Measurements from ENCODE around the gene SLC37A2. TPM values are rescaled to one million over a fixed set of nuclear protein-coding genes. Genes with fewer than 3 reads are reported as not detected.
"Not testable (repeated sequence)": the region's sequence is repeated elsewhere in the genome, so short reads cannot be mapped to it uniquely, and the experiment has no call there.

SLC37A2 gene
- total RNA-seq, result 1 to 10 TPM; 1.6 to 2.6 TPM

DNA sequence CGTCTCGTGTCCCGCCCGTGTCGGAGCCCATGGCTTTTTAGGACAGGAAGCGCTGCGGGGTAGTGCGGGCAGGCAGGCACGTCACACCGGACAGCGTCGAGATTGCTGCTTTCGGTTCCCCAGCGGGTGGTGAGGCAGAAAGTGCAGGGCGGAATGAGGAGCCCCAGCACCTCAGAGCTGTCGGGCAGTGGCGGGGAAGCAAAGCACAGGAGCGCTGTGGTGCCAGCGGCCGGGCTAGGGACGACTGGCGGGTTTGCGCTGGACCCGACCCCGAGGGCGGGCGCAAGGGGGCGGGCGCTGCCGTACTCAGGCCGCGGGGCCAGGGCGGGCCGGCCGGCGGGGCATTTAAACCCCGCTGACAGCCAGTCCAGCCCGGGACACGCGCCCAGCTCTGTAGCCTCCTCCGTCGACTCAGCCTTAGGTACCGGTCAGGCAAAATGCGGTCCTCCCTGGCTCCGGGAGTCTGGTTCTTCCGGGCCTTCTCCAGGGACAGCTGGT lies at the start of gene SLC37A2:
TSS of gene SLC37A2 (plus strand) at position 375 of the 498 bp plus-strand sequence. CDS start at position 438, 63 bp downstream.
- peak within 1 kb of the TSS; percentile 81 for H3K4me3 Mint-ChIP-seq
- H3K36me3 Mint-ChIP-seq (ENCODE audit: low read depth), result no peaks in the 10 kb centered on the region
- peak; percentile 88 for ATAC-seq (replicated peaks)
- peak within 1 kb of the TSS; percentile 66 for H3K27ac Mint-ChIP-seq
- H3K4me1 Mint-ChIP-seq, result peaks cover 8% of the 10 kb centered on the region
- no peaks in the 10 kb centered on the region for H3K9me3 Mint-ChIP-seq
- H3K27me3 Mint-ChIP-seq, result peaks cover 22% of the 10 kb centered on the region

DNA sequence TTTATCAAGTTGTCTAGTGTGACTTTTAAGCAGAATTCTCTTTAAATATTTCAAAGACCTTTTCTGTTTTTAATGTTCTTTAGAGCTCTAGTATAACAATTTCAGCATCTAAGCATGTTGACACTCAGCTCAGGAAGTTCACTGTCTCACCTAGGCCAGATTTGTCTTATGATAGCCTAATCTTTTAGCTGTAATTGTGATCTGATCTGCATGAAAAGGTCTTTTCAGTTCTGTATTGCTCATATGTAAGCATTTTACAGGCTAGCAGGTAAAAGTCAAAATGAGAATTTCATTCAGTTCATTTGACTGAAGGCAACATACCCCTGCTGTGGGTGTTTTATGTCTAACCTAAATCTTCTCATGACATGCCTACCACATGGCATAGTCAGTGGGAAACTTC lies 46.7 kb upstream of the SLC37A2 start:
- Mint-ChIP-seq H3K4me3 (no peak overlapping the region), H3K4me1 (no peaks in the 10 kb centered on the region), H3K27ac (no peak overlapping the region), H3K36me3 (ENCODE audit: low read depth) (no peaks in the 10 kb centered on the region), H3K27me3 (no peaks in the 10 kb centered on the region), H3K9me3 (no peaks in the 10 kb centered on the region)
- ATAC-seq (replicated peaks), result no peak

DNA sequence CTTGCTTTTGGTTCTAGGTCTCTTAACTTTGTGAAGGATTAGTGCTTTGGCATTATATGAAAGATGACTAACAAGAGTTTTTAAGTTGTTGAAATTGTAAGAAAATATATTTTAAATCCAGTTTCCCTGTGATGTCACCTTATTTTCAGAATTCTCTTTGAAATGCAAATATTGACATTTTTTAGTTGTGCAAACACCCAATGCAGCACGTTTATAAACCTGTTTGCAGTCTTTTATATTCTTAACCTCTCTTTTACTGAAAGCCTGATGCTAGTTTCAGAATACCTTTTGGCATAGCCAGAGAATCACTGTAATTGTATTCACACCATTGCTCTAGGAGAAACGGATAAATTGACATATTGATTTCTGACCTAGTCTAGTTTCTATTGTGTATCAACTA lies 42.8 kb upstream of the SLC37A2 start:
- Mint-ChIP-seq H3K36me3 (ENCODE audit: low read depth) (no peaks in the 10 kb centered on the region), H3K4me1 (no peaks in the 10 kb centered on the region), H3K9me3 (no peaks in the 10 kb centered on the region), H3K27me3 (no peaks in the 10 kb centered on the region), H3K27ac (no peak overlapping the region), H3K4me3 (no peak overlapping the region)
- no peak for ATAC-seq (replicated peaks)

DNA sequence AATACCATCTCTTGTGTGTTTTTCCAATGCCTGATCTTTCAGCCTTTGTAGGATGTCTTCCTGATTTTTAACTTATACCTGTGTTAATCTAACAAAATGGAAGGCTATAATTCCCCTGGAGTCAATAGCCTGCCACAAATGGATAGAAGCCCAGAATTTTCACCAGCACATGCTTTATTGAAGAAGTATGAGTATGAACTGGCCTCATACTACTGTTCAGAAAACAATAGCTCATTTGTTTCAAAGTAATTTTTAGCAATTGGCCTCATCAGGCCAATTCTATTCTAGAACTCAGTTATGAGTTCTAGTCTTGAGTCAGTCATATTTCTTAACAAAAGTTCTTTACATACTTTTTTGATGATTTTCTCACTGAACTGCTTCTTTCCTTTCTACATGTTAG lies 40.6 kb upstream of the SLC37A2 start:
- H3K9me3 Mint-ChIP-seq, result no peaks in the 10 kb centered on the region
- no peak for ATAC-seq (replicated peaks)
- no peaks in the 10 kb centered on the region for H3K27me3 Mint-ChIP-seq
- H3K4me3 Mint-ChIP-seq, result no peak overlapping the region
- no peak overlapping the region for H3K27ac Mint-ChIP-seq
- H3K4me1 Mint-ChIP-seq, result no peaks in the 10 kb centered on the region
- no peaks in the 10 kb centered on the region for H3K36me3 Mint-ChIP-seq (ENCODE audit: low read depth)

DNA sequence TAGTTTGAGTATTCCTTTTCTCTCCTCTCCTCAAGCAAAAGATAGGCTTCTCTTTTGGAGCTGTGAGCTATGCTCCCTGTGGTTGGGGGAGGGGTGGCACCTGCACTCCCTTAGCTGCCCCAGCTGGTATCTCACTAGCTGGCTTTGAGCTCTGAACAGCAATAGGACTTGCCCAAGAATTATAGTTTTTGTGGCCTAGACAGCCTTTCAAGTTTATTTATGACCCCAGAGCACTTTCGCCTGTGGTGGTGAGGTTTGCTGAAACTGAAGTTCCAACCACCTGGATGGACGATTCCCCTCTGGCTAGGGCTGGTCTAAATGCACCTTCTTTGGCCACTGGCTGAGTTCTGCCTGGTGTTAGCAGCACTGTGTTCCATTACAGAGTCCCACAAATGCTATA lies 37.1 kb upstream of the SLC37A2 start:
- ATAC-seq (replicated peaks), result no peak
- no peak overlapping the region for H3K4me3 Mint-ChIP-seq
- no peaks in the 10 kb centered on the region for H3K36me3 Mint-ChIP-seq (ENCODE audit: low read depth)
- H3K27me3 Mint-ChIP-seq, result no peaks in the 10 kb centered on the region
- H3K4me1 Mint-ChIP-seq, result no peaks in the 10 kb centered on the region
- no peak overlapping the region for H3K27ac Mint-ChIP-seq
- no peaks in the 10 kb centered on the region for H3K9me3 Mint-ChIP-seq

DNA sequence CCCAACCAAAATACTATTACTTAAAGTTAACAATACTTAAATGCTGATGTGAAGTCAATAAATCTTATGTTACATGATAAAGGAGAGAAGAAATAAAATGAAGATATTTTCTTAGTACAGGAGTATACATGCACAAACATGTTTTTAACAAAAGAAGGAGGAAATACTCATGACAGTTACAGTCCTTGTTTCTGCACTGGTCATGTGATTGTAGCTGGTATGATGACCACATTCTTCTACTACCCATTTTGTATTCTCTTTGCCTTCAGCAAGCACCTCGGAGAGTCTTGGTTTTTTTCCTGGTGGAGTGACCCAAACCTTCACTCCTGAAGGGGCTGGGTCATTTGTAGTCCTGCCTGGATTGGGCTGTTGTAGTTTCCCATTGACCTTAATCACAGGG lies 33.7 kb upstream of the SLC37A2 start:
- H3K4me1 Mint-ChIP-seq; H3K27me3 Mint-ChIP-seq; H3K4me3 Mint-ChIP-seq; ATAC-seq (replicated peaks); H3K27ac Mint-ChIP-seq; H3K9me3 Mint-ChIP-seq: not testable (repeated sequence)
- H3K36me3 Mint-ChIP-seq (ENCODE audit: low read depth), result peaks cover 11% of the 10 kb centered on the region

DNA sequence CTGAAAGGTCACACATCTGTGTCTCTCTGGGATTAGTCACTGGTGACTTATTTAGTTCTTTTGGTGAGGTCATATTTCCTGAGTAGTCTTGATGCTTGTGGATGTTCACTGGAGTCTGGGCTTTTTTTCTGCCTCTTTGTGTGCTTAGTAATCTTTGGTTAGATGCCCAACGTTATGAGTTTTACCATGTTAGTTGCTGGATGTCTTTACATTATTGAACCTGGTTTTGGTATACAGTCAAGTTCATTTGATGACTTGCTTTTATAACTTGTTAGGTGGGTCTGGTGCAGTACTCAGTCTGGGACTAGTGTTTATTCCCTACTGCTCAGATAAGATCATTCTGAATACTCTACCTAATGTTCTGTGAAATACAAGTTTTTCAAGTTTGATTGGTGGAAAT lies 26.2 kb upstream of the SLC37A2 start:
- Mint-ChIP-seq H3K4me1 (no peaks in the 10 kb centered on the region), H3K9me3 (peaks cover 15% of the 10 kb centered on the region), H3K36me3 (ENCODE audit: low read depth) (peaks cover 11% of the 10 kb centered on the region), H3K4me3 (no peak overlapping the region), H3K27me3 (no peaks in the 10 kb centered on the region), H3K27ac (peak overlapping the region; percentile 21)
- ATAC-seq (replicated peaks), result peak; percentile 97

DNA sequence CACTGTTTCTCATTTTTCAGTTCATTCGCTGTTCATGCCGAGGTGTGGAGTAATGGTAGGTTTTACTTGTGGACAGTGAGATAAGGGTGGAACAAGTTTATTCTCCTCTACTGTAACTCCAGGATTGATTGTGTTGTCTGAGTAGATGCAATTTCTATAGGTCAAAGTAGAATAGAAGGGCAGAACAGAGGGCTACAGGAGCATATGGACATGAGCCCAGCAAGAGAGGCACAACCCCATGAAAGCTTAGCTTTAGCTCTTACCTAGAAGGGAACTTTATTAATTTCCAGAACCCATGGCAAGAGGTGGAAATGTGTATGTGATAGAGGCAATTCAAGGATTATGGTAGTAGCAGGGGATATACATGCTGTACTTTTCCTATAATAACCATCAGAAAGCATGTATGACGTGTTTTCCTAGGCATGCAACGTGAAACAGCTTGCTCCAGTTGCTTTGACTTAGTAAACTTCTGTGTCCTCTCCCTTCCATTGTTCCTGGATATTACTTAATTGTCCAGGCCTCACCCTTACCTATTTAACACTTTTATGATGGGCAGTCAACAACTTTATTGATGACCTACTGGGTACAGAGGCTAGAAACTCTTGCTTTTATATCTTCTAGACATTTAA lies 13.8 kb upstream of the SLC37A2 start:
- Mint-ChIP-seq H3K4me3 (no peak overlapping the region), H3K36me3 (ENCODE audit: low read depth) (no peaks in the 10 kb centered on the region), H3K9me3 (no peaks in the 10 kb centered on the region), H3K4me1 (no peaks in the 10 kb centered on the region), H3K27ac (no peak overlapping the region), H3K27me3 (no peaks in the 10 kb centered on the region)
- no peak for ATAC-seq (replicated peaks)

DNA sequence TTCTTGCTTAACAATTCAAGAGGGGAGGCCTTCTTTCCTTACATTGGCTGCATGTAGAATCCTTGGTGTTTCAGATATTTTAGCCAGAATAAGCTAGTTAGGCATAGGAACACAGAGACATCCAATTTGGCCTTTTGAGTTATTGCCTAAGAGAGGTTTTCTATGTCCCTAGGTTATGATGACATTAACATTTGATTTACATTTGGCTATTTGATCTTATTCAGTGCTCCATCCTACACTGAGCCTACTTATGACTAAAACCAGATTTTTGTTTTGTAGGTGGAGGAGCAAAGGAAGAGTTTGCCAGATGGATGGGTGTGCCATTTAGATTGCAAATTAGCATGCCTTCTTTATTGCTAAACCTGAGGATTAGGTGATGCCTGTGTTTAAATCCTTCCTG lies 11.1 kb upstream of the SLC37A2 start:
- Mint-ChIP-seq H3K27me3 (no peaks in the 10 kb centered on the region), H3K36me3 (ENCODE audit: low read depth) (no peaks in the 10 kb centered on the region), H3K9me3 (no peaks in the 10 kb centered on the region), H3K4me1 (no peaks in the 10 kb centered on the region), H3K4me3 (no peak overlapping the region), H3K27ac (no peak overlapping the region)
- ATAC-seq (replicated peaks), result no peak

DNA sequence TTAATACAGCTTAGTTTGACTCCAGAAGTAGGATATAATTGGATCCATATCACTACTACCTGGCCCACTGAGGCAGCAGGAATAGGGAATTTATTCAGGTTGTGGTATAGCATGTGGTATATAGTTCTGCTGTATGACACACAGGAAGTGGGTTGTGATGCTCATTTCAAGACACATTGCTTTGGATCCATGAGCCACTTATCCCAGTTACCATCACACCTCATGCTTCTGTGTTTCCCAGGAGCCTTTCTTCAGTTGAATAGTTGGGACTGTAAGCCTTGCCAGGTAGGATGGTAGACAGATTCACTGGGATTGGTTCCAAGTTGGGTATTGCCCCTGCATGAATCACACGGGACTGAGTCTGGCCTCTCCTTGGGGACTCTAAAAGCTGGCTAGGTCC lies 9.9 kb upstream of the SLC37A2 start:
- no peaks in the 10 kb centered on the region for H3K4me1 Mint-ChIP-seq
- H3K27me3 Mint-ChIP-seq, result no peaks in the 10 kb centered on the region
- no peak overlapping the region for H3K4me3 Mint-ChIP-seq
- H3K27ac Mint-ChIP-seq, result no peak overlapping the region
- no peaks in the 10 kb centered on the region for H3K36me3 Mint-ChIP-seq (ENCODE audit: low read depth)
- peak; percentile 94 for ATAC-seq (replicated peaks)
- no peaks in the 10 kb centered on the region for H3K9me3 Mint-ChIP-seq

DNA sequence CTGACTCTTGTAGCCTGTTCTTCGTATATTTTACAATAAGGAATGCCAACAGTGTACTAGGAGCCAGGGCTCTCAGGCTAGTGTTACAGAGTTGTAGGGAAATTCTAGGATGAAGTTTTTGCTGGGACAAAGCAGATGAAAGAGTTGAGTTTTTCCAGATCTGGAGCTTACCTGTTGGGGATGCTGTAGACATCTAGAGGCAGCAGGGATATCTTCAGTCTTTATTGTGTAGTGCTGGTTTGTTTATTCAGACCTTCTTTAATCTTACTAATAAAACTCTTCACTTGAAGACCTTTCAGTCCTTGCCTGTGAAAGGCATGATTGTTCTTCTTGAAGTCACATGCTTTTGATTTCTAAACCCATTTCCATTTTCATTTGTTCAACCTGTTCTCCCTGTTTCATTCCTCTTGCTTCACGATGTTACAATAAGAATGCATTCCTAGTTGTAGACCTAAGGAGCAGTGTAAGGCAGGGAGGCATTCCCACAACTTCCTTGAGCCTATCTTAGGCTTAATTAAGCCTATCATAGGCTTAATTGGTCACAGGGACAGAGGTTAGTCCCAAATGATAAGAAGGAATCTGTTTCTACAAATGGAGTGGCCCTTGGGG lies 7.9 kb upstream of the SLC37A2 start:
- H3K36me3 Mint-ChIP-seq (ENCODE audit: low read depth), result no peaks in the 10 kb centered on the region
- no peak overlapping the region for H3K4me3 Mint-ChIP-seq
- no peaks in the 10 kb centered on the region for H3K4me1 Mint-ChIP-seq
- H3K27me3 Mint-ChIP-seq, result no peaks in the 10 kb centered on the region
- ATAC-seq (replicated peaks), result no peak
- no peak overlapping the region for H3K27ac Mint-ChIP-seq
- no peaks in the 10 kb centered on the region for H3K9me3 Mint-ChIP-seq

DNA sequence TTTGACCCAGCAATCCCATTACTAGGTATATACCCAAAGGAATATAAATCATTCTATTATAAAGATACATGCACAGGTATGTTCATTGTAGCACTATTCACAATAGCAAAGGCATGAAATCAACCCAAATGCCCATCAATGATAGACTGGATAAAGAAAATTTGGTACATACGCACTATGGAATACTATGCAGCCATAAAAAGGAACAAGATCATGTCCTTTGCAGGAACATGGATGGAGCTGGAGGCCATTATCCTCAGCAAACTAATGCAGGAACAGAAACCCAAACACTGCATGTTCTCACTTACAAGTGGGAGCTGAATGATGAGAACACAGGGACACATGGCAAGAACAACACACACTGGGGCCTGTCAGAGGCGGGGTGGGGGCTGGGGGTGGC lies 7.0 kb upstream of the SLC37A2 start:
- not testable (repeated sequence) for H3K27ac Mint-ChIP-seq; H3K27me3 Mint-ChIP-seq; ATAC-seq (replicated peaks); H3K9me3 Mint-ChIP-seq; H3K36me3 Mint-ChIP-seq (ENCODE audit: low read depth); H3K4me1 Mint-ChIP-seq; H3K4me3 Mint-ChIP-seq

DNA sequence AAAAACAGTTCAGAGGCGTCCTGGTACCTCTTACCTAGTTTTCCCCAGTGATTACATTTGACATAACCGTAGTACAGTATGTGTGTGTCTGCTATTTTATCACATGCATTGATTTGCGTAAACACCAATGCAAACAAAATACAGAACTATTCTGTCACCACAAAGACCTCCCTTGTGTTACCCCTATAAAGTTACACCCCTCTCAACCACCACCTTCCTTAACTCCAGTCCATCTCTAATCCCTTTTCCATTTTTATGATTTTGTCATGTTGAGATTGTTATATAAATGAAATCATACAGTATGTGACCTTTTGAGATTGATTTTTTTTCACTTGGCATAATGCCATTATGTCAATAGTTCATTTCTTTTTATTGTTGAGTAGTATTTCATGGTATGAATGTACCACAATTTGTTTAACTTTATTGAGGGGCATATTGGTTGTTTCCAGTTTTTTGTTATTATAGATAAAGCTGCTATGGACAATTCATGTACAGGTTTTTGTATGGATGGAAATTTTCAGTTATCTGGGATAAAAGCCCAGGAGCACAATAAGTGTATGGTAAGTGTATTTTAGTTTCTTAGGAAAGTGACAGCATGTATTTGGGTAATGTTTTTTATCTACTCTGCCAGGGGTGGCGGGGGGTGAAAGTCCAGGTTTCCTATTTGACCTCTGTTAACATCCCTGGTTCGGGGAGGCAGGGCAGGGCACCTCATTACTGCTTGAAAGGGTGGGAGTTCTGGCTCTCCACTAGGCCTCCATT lies 6.0 kb upstream of the SLC37A2 start:
- Mint-ChIP-seq H3K27me3 (peaks cover 3% of the 10 kb centered on the region), H3K9me3 (no peaks in the 10 kb centered on the region), H3K4me3 (no peak overlapping the region), H3K27ac (no peak overlapping the region), H3K36me3 (ENCODE audit: low read depth) (no peaks in the 10 kb centered on the region), H3K4me1 (peaks cover 3% of the 10 kb centered on the region)
- no peak for ATAC-seq (replicated peaks)

DNA sequence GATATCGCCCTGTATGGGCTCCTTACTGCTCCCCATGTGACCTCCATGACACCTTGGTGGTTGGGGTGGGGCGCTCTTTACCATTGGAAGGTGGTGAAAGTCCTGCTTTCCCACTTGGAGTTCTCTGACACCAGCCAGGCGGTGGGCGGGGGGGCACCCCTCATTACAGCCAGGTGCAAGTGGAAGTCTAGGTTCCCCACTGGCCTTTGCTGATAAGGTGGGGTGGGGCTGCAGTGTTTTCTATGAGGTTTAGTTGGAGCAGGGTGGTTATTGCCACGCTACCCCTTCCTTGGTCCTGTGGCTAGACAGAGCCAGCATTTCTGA lies 5.5 kb upstream of the SLC37A2 start:
- H3K27me3 Mint-ChIP-seq, result peaks cover 7% of the 10 kb centered on the region
- no peak for ATAC-seq (replicated peaks)
- H3K9me3 Mint-ChIP-seq, result no peaks in the 10 kb centered on the region
- H3K4me3 Mint-ChIP-seq, result no peak overlapping the region
- peaks cover 8% of the 10 kb centered on the region for H3K4me1 Mint-ChIP-seq
- no peak overlapping the region for H3K27ac Mint-ChIP-seq
- H3K36me3 Mint-ChIP-seq (ENCODE audit: low read depth), result no peaks in the 10 kb centered on the region

DNA sequence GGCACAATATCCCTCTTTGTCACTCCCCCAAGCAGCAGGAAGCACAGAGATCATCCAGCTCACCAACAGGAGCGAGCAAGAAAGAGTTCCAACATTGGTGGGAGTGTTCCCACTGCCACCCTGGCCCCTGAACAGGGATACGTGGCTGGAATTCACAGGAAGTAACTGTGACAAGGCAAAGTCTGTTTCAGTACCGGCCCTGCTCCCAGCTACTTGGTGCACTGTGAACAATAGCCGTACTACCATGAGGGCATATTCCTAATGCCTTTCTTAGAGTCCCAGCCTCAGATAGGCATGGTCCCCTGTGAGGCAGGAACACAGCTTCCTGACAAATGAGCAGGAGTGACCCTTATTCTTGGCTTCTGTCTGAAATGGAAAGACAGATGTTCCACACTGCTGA lies 1.8 kb upstream of the SLC37A2 start:
- Mint-ChIP-seq H3K4me3 (no peak overlapping the region), H3K4me1 (peaks cover 8% of the 10 kb centered on the region), H3K9me3 (no peaks in the 10 kb centered on the region), H3K27me3 (peaks cover 18% of the 10 kb centered on the region), H3K27ac (no peak overlapping the region), H3K36me3 (ENCODE audit: low read depth) (no peaks in the 10 kb centered on the region)
- ATAC-seq (replicated peaks), result no peak

Data from activated T-helper 17 cell treated with anti-CD3 and anti-CD28 coated beads, Interleukin-2, amount 50 U/mL, for 72 hours (primary cell).